Activated B cell treated with CpG ODN at 0.5 μM for 24 hours (primary cell): ENCODE data around the gene INAVA. TPM values are rescaled to one million over a fixed set of nuclear protein-coding genes. Genes with fewer than 3 reads are reported as not detected.
A peak's percentile ranks its signal among the peaks of the same experiment; 100 is the strongest.
"Not testable (repeated sequence)": the region's sequence is repeated elsewhere in the genome, so short reads cannot be mapped to it uniquely, and the experiment has no call there.

ENCODE experiments used
- ATAC-seq: fragments of 200-7000 bp; cut with Tn5 transposase; one replicate; pipeline ENCODE4 v1.10.0; 2021; ENCODE audit warnings: low read depth, mild to moderate bottlenecking, moderate library complexity
- CTCF ChIA-PET: fragments of 350-600 bp; sonication (Branson Sonifier 250); formaldehyde crosslinking; loops from one replicate; lab custom pipeline; 2021; ENCODE audit warnings: antibody characterized with exemption; lab: Charles Lee
- POLR2A ChIA-PET: fragments of 350-600 bp; sonication (Branson Sonifier 250); formaldehyde crosslinking; loops from one replicate; lab custom pipeline; 2021; ENCODE audit warnings: antibody characterized with exemption; lab: Charles Lee
- DNase-seq: peaks from one replicate; pipeline ENCODE4 v3.0.0; 2022
- H3K27ac Mint-ChIP-seq: one replicate; pipeline ENCODE4 v1.8.0; 2020; ENCODE audit warnings: mixed read lengths
- H3K27me3 Mint-ChIP-seq: one replicate; pipeline ENCODE4 v1.8.0; 2021; ENCODE audit warnings: mixed read lengths
- H3K36me3 Mint-ChIP-seq: one replicate; pipeline ENCODE4 v1.8.0; 2021; ENCODE audit warnings: low read depth, mixed read lengths
- H3K4me1 Mint-ChIP-seq: one replicate; pipeline ENCODE4 v1.8.0; 2021; ENCODE audit warnings: mixed read lengths
- H3K4me3 Mint-ChIP-seq: one replicate; pipeline ENCODE4 v1.8.0; 2020; ENCODE audit warnings: mild to moderate bottlenecking, mixed read lengths
- H3K9me3 Mint-ChIP-seq: one replicate; pipeline ENCODE4 v1.8.0; 2020; ENCODE audit warnings: mixed read lengths
- intact Hi-C: fragments of 100-400 bp; cut with micrococcal nuclease; formaldehyde crosslinking; loops from one replicate; pipeline ENCODE4 v1.15.1; 2024
- total RNA-seq: library from RNA; stranded (reverse); gene quantifications from 2 replicates; pipeline ENCODE4 v1.2.3, GENCODE V29; 2022
- TF ChIP-seq, protein P1 (sequence below): fragments of 200-600 bp; IDR thresholded peaks from one replicate; pipeline ENCODE4 v1.8.0; 2022; ENCODE audit warnings: antibody characterized with exemption, mild to moderate bottlenecking

Gene INAVA
- total RNA-seq, 1 donor from 2014 or later, result 0.44 TPM

DNA sequence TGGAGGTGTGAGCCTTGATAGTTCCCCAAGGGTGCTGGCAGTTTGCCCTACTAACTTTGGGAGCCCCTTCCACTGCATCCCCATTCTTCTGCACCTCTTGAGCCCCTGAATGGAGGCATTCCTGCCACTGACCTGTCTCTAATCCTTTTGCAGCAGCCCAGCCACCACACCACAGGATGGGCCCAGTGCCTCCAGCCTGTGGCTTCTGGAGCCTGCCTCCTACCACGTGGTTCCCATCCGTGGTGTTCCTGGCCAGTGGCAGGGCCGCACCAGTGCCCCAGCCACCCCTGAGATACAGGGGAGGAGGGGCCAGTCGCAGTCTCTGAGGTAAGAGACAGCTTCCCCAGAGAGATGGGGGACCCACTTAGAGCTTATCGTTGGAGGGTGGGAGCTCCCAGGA lies 14.4 kb downstream of the INAVA start:
- no peak for DNase-seq
- TF ChIP-seq, protein P1, sequence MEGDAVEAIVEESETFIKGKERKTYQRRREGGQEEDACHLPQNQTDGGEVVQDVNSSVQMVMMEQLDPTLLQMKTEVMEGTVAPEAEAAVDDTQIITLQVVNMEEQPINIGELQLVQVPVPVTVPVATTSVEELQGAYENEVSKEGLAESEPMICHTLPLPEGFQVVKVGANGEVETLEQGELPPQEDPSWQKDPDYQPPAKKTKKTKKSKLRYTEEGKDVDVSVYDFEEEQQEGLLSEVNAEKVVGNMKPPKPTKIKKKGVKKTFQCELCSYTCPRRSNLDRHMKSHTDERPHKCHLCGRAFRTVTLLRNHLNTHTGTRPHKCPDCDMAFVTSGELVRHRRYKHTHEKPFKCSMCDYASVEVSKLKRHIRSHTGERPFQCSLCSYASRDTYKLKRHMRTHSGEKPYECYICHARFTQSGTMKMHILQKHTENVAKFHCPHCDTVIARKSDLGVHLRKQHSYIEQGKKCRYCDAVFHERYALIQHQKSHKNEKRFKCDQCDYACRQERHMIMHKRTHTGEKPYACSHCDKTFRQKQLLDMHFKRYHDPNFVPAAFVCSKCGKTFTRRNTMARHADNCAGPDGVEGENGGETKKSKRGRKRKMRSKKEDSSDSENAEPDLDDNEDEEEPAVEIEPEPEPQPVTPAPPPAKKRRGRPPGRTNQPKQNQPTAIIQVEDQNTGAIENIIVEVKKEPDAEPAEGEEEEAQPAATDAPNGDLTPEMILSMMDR, result no peak
- no peaks in the 10 kb centered on the region for H3K9me3 Mint-ChIP-seq
- intact Hi-C loops, result no loop called here
- ChIA-PET POLR2A (no interaction called here), CTCF (interaction anchor here (1.2 kb wide), 1 partner anchor 70 kb away, joined by 3 read pairs; no protein-coding TSS in a partner anchor)
- H3K27ac Mint-ChIP-seq, result no peak overlapping the region
- H3K27me3 Mint-ChIP-seq, result no peaks in the 10 kb centered on the region
- H3K4me3 Mint-ChIP-seq, result no peak overlapping the region
- peaks cover 3% of the 10 kb centered on the region for H3K4me1 Mint-ChIP-seq
- no peaks in the 10 kb centered on the region for H3K36me3 Mint-ChIP-seq
- ATAC-seq, result no peak

DNA sequence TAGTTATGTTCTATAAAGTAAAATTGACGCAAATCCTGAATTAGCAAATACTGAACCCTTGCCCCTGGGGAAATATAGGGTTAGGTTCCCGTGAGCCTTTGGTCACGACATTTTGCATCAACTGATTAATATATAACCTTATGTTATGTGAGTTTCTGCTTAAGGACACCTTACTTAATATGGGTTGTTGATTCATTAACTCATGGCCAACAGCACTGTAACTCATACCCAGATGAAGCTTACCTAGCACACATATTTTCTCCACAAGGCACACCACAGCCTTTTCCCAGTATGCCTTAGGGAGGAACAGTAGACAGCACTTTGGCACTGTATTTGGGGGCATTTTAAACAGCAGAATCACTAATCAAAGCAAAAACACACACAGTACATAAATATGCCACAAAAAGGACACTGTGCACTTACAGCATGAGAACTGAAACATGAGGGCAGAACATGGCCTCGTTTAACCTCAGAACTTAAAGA lies 15.1 kb downstream of the INAVA start:
- TF ChIP-seq, protein P1, result no peak
- H3K36me3 Mint-ChIP-seq, result no peaks in the 10 kb centered on the region
- H3K4me3 Mint-ChIP-seq, result no peak overlapping the region
- DNase-seq, result no peak
- ChIA-PET POLR2A (no interaction called here), CTCF (no interaction called here)
- H3K27ac Mint-ChIP-seq, result no peak overlapping the region
- H3K4me1 Mint-ChIP-seq, result peaks cover 3% of the 10 kb centered on the region
- peak; percentile 25 for ATAC-seq
- H3K9me3 Mint-ChIP-seq, result no peaks in the 10 kb centered on the region
- intact Hi-C loops, result no loop called here
- no peaks in the 10 kb centered on the region for H3K27me3 Mint-ChIP-seq

DNA sequence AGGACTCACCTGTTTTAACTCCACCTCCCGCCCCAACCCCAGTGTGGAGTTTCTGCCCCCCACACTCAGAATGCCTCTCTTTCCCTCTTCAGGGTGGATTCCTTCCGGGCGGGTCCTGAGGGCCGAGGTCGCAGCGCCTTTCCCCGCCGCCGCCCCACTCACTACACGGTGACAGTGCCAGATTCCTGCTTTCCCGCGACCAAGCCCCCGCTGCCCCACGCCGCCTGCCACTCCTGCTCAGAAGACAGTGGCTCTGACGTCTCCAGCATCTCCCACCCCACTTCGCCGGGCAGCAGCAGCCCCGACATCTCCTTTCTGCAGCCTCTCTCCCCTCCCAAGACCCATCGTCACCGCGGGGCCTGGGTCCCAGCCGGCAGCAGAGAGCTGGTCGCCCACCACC lies 16.7 kb downstream of the INAVA start:
- peaks cover 3% of the 10 kb centered on the region for H3K4me1 Mint-ChIP-seq

DNA sequence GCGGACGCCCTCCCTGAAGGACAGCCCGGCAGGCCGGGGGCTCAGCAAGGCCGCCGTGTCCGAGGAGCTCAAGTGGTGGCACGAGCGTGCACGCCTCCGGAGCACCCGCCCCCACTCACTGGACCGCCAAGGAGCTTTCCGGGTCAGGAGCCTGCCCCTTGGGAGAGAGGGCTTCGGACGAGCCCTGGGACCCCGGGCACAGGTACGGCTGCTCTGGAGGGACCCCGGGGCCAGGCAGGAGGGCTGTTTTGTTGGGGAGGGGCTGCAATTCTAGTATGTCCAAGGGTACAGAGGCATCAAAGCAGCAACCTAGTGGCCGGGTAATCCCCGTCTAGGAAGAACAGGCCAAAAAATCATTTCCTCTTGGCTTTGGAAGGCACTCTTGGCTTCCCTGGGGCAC lies 17.2 kb downstream of the INAVA start:
- POLR2A ChIA-PET, CTCF ChIA-PET, H3K4me3 Mint-ChIP-seq, H3K9me3 Mint-ChIP-seq, H3K36me3 Mint-ChIP-seq, DNase-seq, H3K4me1 Mint-ChIP-seq, H3K27me3 Mint-ChIP-seq, intact Hi-C loops, H3K27ac Mint-ChIP-seq, ATAC-seq: not testable (repeated sequence)

More for the DNA sequence above, 16.7 kb downstream of the INAVA start:
- intact Hi-C loops, result no loop called here
- TF ChIP-seq, protein P1, result no peak
- Mint-ChIP-seq H3K4me3 (no peak overlapping the region), H3K27ac (no peak overlapping the region), H3K36me3 (no peaks in the 10 kb centered on the region), H3K9me3 (no peaks in the 10 kb centered on the region), H3K27me3 (no peaks in the 10 kb centered on the region)
- DNase-seq (no peak), ATAC-seq (no peak)
- ChIA-PET POLR2A (no interaction called here), CTCF (no interaction called here)

DNA sequence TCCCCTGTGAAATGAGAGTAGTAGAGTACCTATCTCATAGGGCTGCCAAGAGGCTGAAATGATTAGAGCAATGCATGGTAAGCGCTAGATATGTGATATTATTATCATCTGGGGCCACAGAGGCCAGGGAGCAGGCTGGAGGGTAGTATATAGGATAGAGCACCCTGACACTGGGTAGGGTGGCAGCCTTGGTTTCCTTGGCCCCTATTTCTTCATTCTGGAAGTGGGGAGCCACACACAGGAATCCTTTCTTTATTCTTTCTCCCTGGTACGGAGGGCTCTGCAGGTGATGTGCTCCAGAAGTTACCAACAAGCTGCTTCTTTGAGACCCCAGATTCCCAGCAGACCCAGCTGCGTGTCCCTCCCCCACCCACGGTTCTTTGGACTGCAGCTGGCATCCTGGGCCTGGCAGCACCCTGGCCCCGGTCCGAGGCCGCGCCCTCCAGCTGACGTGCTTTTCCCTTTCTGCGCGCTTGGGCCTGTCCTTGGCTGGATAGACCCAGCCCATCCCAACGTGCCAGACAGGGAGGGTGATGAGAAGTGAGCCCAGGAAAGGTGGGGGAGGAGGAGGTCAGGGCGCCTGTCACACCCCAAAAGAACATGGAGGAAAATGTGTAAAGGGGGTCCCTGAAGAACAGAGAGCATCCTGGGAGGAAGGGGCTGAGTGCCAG lies 18.2 kb downstream of the INAVA start:
- TF ChIP-seq, protein P1, result no peak
- Mint-ChIP-seq H3K27me3 (no peaks in the 10 kb centered on the region), H3K9me3 (no peaks in the 10 kb centered on the region), H3K36me3 (no peaks in the 10 kb centered on the region), H3K4me1 (peaks cover under 1% of the 10 kb centered on the region), H3K4me3 (no peak overlapping the region), H3K27ac (no peak overlapping the region)
- DNase-seq (no peak), ATAC-seq (no peak)
- intact Hi-C loops, result no loop called here
- POLR2A ChIA-PET, result no interaction called here
- CTCF ChIA-PET, result no interaction called here
